ENCODE results near the gene OR9A2.

GRCh38 chr7:143027683-143028082 lies 751 bp upstream of the OR9A2 start:
- TF ChIP-seq CTCF (IDR thresholded peaks at IDR 0.05) = no peak
- no peak for TF ChIP-seq POLR2A (IDR thresholded peaks at IDR 0.05)

Measured in esophagus squamous epithelium (tissue), 4 donors.